Measurements from ENCODE around the gene IRAK4.

Gene IRAK4

DNA sequence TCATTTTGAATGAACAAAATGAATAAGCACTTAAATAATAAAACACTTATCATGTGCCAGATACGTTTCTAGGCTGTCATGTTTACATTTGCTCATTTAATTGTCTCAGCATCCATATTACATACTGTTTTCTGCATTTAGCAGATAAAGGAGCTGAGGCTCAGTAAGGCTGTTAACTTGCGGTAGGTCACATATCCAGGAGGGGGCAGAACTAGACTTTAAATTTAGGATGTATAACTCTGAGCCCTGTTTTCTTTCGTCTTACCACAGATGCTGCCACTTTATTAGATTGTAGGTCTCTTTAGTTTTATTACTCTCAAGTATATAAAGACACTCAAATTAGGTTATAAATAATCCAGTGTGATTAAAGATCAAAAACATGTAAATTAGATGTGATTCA is 17.7 kb downstream of the IRAK4 start:
- DNase-seq = peak; percentile 17

DNA sequence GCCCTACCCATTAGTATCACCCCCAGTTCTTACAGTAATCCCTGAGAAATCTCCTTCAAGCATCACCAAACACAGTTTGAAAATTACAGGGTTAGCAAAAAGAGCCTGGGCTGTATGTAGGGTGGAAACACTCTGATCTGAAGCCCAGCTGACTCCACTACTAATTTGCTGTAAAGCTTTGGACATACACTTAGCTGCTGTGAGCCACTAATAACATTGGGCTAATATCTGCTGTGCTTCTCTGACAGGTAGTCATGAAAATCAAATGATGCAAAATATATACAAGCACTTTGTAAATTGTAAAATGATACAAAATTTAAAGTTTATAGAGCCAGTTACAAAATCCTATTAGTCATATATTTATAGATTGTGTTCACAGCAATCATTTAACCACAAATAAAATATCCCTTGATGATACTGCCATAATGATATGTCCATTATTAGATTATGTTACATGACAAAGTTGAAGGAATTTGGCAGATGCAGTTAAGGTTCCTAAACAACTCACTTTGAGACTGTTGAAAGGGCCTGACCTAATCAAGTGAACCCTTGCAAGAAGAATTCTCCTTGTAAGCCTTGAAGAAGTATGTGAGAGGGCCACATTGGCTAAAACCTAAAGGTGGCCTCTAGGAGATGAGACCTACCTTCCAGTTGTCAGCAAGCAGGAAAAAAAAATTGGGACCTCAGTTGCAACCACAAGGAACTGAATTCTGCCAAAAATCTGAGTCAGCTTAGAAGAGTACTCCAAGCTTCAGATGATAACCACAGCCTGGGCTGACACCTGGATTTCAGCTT is 28.3 kb downstream of the IRAK4 start:
- no peak for DNase-seq

DNA sequence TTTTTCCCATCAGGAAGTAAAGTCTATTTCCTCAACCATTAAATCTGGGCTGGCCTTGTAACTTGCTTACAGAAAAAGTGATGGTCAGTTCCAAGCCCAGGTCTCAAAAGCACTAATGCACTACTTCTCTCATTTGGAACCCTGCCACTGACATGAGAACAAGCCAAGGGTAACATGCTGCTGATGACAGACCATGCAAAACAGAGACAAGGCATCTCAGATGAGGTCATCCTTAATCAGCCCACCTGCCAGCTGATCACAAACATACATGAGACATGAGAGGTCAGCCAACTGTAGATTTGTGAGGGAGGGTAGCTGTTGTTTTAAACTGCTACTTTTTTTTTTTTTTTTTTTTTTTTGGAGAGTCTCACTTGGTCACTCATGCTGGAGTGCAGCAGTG is 31.2 kb downstream of the IRAK4 start:
- peak; percentile 12 for DNase-seq

DNA sequence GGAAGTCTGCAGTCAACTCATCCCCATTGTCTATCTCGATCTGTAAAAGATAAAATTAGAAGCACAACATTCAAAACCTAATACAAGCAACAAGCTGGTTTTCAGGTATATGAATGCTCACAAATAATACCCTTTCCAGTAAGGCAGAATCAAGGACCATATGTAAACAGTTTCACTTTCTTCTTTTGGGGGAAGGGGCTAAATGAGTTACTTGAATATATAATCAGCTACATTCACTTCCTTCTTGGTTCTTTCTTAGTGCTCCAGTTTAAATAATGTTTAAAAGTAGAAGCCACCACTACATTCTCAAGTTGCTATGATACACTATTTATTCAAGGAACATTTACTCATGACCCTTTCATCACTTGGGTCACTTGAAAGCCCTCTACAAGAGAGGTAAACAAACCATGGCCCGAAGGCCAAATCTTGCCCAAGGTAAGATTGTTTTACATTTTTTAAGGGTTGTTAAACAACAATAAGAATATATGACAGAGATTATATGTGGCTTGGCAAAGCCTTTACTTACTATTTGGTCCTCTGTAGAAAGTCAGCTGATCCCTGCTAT is 37.0 kb downstream of the IRAK4 start:
- no peak for DNase-seq

DNA sequence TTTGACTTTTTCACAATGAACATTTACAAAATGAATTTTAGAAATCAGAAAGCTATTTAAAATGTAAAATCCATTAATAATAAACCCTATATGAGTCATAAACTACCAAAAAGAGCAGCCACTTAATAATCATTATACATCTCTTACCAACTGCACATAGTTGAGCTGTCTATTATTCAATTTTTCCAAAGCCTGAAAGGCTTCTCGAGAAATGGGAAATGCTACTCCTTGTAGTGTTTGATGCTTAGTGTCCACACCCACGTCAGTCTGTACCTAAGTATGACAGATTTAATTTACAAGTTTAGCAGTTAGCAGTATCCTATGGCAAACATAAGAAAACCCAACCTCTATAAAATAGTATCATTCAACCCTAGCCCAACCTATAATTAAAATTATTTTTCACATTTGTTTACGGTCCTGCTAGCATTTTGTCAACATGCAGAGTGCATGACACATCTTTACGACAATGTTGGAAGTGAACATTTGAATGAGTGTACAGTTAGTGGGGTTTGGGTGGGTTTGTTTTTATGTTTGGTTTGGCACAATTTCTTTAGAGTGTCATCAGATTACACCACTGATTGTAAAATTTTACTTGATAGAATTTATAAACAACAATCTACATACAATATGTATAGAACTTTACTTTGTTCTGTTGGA is 38.9 kb downstream of the IRAK4 start:
- no peak for DNase-seq

DNA sequence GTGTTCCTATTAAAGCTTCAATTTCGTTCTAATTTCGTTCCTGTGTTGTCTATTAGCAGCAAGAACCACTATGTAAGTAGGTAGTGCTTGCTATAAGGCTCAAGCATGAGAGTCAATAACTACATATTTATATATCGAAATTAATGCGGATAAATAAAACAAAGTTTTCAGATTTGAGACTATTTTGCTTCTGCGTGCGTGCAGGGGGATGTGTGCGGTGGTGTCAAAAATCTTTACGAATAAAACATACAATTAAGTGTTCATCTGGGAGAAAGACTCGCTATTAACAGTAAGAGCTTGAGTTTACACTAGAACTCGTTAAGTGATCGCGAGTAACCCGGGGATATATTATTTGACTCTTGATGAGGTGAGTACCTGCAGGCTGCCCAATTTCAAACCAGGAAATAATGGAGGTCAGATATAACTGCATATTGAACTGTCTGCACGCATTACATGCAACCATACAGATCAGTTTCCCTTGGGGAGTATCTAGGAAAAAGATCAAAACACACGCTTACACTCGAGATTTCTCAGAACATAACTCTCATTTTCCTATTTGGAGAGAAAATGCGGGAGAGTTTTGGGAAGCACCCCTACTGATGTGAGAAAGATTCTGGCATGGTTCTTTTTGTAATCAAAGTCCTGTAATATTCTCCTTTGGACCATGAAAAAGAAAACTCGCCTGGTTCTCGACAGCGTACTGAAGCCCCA is 46.6 kb downstream of the IRAK4 start:
- peak; percentile 46 for DNase-seq

DNA sequence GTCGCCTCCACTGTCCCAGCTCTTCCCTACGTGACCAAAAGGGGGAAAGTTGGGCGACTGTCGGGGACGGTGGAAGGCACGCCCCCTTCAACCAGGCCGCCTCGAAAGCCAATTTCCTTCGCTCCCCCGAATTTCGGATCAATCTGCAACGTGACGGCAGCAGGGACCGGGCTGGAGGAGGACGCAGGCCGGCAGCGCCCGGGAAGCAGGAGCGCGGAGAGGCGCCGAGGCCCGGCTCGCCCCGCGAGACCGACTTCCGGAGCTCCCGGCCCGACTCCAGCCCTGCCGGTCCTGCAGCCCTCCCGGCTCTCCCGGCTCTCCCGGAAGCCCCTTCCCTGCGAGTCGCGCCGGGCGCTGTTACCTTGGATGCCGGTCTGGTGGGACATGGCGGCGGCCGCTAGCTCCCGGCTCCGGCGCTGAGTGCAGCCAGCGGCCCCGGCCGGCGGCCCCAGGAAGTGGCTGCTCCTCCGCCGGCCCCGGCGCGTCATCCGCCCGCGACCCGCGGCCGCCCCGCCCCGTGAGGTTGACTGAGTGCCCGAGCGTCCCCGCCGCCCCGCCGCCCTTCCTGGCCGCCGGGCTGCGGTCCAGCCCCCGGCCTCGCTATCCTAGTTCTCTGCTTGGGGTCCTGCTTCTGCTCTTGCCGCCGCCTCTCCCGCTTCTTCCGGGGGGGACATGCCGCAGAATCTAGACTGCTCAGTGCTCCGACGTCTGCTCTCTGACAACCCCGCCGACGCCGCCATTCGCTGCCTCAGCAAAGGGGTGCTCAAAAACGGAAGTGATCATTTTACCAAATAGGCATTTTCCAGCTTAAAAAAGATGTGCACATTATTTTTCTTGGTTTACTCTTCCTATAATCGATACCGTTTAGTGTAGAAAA is 47.3 kb downstream of the IRAK4 start, which contains the start of gene TWF1:
Gene TWF1, minus strand, starts transcription at position 458 of the 877 bp plus-strand sequence. Its CDS starts 72 bp downstream, at position 386.
- peak; percentile 87 for DNase-seq

DNA sequence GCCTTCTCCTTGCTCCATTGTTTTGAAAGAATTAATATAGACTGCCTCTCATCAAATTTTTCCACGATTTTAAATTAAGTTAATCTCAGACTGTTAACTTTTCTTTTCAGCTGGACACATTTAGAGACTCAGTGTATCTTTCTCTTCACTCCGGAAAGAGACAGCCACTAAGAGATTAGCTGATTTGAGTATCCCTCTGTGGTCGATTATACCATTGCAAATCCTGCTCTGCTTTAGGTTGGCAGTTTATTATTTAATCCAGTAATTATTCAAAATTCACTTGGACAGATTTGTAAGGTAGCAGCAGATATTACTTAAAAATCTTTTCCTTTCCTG is 48.0 kb downstream of the IRAK4 start:
- DNase-seq = no peak

DNA sequence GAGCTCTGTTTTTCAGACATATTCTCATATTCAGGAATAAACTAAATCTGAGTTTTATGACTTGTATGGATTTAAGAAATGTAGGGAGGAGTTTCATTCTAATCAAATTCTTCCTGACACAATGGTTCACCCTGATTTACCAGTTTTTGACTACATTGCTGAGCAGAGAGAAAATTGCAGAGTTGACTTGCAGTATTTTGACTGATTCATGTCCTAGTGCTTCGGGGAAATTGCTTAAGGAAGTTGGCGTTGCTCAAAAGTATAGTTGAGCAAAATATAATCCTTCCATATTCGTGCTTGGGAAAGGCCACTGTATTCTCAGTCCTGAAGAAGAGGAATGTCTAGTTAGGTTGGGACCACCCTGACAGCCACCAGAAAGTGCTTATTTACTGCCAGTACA is 48.6 kb downstream of the IRAK4 start:
- DNase-seq = no peak

DNA sequence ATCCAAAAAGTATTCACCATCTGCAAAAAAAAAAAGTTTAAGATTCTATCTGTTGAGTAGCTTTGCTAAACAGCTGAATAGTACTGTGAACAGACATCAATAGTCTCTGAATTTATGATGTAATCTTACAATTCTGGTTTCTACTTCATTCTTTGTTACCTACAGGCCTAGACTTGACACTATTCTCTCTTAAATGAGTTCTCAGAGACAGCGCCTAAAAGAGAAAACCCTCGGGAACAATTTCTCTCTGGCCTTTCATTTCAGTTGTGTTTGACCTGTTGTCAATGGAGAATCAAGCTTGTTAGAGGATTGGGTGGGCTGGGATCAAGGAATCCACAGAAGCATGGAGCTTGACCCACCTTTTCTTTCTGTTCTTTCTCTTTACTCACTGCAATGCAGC is 53.3 kb downstream of the IRAK4 start:
- DNase-seq = no peak

DNA sequence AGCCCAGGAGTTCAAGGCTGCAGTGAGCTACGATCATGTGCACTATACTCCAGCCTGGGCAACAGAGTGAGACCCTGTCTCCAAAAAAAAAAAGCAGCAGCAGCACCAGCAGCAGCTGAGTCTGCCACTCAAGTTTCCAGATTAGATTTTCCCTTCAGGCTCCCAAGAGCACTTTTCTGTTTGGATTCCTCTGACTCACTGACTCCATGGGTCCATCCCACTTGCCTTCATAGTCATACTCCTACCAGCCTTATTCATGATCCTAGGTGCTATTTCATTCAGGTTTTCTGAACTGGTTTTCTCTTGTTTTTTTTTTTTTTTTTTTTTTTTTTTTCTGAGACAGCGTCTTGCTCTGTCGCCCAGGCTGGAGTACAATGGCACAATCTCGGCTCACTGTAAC is 54.2 kb downstream of the IRAK4 start:
- DNase-seq = no peak

DNA sequence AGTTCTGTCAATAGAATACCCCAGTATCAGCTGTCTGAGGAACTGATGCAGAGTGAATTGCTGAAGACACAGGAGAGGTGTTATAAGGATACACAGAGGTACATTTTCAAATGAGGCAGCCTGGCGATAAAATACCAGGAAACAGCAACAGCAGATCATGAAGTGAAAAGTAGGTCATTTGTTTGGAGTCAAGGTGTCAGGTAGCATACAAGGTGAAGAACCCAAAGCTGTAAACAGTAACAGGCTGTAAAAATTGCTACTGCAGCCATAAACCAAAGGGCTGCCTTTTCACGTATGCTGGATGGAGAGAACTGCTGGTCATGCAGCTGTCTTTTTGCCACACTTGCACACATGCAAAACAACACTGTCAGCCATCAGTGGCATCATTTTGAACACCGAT is 56.7 kb downstream of the IRAK4 start:
- no peak for DNase-seq

DNA sequence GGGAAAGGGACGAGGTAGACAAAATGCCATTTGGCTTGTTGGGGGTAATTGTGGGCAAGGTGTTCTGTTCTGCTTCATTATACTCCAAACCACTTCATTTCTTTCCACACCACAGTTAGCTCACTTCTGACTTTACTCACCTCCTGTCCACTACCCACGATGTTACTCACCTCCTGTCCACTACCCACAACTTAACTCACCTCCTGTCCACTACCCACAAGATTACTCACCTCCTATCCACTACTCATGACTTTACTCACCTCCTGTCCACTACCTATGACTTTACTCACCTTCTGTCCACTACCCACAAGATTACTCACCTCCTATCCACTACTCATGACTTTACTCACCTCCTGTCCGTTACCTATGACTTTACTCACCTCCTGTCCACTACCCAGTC is 57.4 kb downstream of the IRAK4 start:
- no peak for DNase-seq

DNA sequence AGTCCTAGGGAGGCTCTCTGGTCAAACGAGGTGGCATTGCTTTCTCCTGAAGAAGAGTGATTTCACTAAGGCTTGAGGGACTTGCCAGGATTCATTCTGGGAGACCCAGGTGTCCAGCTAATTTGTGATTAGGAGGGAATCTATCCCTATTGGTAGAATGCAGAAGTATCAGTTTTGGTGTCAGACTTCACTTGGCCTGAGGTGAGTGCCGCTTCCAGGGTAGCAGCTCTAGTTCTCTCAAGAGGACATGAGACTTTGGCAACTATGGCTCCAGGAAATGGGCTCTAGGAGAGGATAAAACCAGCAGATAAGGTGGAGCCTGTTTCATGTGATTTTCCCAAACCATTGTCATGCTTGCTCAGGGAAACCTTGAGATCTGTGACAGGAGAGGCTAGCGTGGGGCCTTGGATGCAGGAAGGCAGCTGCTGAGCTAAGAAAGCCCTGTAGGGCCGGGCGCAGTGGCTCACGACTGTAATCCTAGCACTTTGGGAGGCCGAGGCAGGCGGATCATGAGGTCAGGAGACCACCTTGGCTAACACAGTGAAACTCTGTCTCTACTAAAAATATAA is 65.5 kb downstream of the IRAK4 start:
- no peak for DNase-seq

DNA sequence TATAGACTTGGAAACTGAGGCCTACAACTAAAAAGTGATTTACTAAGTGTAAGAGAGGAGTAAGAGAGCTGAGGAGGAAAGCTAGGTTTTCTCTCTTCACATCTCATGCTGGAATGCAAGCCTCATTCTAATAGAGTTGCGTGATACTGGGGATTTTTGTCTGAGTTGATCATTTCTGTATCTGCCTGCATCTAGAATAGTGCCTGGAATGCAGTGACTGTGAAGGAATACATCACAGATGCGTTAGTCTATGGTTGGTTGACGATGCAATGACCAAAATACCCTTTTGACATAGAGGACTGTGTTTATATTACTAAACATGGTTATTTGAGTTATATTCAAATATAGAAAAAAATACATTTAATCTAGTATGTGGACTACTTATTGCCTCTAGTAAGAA is 67.9 kb downstream of the IRAK4 start:
- no peak for DNase-seq

DNA sequence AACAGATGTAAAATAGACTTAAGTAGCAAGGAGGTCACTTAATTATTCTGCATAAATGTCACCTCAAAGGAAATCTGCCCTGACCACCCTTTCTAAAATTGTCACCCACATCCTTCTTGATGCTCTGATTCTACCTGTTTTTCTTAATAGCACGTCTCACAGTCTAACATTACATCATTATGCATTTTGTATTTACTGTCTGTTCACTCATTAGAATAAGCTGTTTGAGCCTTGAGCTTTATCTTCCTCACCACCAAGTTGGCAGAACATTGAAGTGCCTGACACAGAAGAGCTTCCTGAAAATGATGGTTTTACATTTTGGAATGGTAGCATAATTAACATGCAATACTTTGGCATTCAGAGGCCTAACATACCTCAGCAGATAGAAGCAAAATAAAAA is 68.3 kb downstream of the IRAK4 start:
- no peak for DNase-seq

DNA sequence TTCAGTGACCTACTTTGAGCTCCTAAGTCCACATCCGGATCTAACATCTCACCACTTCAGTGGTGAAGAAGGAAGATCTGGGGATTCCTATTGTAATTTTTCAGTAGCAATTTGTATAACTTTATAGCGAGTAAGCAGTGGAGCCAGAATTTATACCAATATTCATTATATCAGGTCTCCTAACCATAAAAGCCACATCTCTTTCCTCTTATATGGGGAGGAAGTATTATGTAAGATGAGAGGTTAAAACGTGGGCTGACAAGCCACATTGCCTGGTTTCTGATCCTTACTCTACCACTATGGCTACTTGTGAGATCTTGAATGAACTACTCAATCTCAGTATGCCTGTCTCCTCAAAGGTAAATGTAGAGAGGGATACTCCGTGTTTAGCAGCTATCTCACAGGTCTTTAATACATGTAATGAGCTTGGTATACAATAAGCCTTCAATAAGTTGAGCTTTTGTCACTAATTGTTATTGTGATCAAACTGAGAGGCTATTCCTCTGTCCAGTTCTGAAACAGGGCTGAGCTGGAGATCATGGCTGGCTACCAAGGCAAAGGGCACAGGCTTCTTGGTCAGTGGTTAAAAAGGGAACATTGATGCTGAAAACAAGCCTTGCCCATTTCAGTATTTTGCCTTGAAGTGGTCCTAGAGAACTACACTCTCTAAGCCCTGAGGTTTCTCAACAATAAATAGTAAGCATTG is 73.9 kb downstream of the IRAK4 start:
- no peak for DNase-seq

DNA sequence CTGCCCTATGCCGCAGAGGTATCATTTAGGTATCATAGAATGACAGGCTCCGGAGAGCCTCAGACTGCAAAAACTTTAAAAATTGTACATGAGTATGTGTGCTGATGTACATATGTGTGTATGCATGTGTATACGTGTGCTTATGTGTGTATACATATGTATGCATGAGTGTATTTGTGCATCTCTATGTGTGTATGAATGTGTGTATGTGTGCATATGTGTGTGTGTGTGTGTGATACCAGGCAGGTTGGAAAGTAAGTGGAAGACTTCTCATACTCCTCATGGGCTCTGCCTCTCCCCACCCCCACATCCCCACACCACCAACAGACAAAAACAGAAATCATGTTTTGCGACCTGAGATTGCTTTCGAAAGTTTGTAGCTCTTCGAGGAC is 76.5 kb downstream of the IRAK4 start:
- DNase-seq = no peak

DNA sequence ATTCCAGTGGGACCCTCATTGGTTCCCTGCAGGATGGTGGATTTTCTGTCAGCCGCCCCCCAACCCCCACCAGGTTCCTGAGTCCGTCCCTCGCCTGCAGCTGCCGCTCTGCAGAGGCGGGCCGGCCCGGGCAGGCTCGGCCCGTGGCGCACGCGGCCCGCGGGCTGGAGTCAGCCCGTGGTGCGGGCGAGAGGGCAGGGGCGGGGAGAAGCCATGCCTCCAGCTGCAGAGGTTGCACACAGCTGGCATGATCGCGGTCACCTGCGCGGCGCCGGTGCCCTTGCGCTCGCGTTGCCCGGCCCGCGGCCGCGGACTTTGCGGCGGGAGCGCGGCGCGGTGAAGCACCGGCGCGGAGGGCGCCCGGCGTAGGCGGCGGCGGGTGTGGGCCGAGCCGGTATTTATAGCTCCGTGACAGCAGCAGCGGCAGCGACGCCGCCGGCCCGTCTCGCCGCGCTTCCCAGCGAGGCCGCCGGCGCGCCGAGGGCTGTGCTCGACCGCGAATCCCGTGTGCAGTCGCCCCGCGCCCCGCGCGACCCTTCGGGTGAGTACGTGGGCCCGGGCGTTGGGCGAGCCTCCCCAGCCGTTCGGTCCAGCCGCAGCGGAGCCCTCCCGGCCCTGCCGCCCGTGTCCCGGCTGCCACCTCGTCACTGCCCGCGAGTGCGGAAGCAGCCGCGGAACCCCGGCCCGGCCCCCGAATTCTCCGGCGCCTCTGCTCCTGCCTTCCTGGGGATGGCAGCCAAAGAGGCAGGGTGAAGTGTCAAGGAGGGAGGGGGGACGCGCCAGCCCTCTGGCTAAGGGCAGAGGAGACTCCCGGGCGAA is 77.1 kb downstream of the IRAK4 start, which contains the start of gene TMEM117:
Gene TMEM117, plus strand, starts transcription at position 426 of the 819 bp plus-strand sequence.
- DNase-seq = peak; percentile 57

DNA sequence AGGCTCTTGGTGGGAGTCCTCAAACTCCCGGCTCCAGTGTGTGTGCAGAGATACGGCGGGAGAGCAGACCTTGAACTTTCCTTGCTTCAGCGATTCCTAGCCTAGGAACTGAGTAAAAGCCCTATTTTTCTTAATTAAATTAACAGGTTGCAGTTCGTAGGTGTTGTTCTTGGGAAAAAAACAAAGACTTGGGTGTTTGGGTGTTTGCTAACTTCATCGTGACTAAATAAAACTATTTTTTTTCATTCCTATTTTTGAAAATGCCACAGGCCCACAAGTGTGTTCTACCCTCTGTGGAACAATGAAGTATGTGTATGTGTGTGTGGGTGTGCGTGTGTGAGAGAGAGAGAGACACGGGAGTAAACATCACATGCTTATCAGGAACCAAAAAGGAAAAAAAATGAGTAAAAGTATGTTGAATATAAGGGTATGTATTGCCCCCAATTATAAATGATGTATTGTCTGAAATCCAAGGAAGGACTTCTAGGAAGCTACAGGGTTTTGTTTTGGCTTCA is 77.8 kb downstream of the IRAK4 start:
- DNase-seq = no peak
